Measurements from ENCODE around the gene AFF3.

DNA sequence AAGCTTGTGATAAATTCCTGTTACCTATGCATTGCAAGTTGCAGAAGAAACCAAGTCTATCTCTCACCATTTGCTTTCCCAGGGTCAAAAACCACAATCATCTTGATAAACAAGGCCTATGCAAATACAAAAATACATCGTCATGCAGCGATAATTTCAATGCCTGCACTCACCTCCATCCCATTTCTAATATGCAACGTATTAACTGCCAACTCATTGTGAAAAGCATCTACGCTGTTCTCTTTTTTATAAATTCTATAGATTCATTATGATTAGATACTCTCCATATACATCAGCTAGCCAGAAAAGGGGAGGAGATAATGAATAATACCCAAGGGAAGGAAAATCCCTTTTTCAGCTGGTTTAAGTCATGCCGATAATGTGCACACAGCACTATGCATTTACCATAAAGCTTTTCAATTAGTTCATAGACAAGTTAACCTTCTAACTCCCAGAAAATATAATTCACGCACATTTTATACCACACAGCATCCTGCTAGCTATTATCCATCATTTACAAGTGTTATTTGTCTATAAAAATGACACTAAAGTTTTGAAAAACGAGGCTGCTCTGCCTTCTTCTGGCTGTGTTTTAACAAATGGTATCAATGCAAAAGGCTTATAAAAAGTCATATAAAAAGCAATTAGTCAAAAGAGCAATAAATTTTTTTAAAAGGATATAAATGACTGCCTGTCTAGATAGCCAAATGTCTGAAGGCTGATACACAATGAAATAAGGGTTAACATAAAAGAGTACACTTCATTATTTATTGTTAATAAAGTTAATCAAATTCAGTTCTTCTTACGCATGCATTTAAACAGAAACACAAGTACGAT lies 77.6 kb downstream of the AFF3 start:
- TF ChIP-seq, protein P1, sequence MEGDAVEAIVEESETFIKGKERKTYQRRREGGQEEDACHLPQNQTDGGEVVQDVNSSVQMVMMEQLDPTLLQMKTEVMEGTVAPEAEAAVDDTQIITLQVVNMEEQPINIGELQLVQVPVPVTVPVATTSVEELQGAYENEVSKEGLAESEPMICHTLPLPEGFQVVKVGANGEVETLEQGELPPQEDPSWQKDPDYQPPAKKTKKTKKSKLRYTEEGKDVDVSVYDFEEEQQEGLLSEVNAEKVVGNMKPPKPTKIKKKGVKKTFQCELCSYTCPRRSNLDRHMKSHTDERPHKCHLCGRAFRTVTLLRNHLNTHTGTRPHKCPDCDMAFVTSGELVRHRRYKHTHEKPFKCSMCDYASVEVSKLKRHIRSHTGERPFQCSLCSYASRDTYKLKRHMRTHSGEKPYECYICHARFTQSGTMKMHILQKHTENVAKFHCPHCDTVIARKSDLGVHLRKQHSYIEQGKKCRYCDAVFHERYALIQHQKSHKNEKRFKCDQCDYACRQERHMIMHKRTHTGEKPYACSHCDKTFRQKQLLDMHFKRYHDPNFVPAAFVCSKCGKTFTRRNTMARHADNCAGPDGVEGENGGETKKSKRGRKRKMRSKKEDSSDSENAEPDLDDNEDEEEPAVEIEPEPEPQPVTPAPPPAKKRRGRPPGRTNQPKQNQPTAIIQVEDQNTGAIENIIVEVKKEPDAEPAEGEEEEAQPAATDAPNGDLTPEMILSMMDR (conservative IDR thresholded peaks at IDR 0.05; ENCODE audit: low read depth, low read length): no peak
- TF ChIP-seq POLR2A (IDR thresholded peaks at IDR 0.05; ENCODE audit: low read depth, low read length) (no peak), CHD1 (IDR thresholded peaks at IDR 0.05; ENCODE audit: low read depth, low read length) (no peak), MXI1 (IDR thresholded peaks at IDR 0.05; ENCODE audit: borderline replicate concordance, low read depth, low read length) (no peak), RFX5 (IDR thresholded peaks at IDR 0.05; ENCODE audit: low read depth, low read length) (no peak), MAFK (IDR thresholded peaks at IDR 0.05; ENCODE audit: low read depth, low read length) (no peak), CEBPB (IDR thresholded peaks at IDR 0.05; ENCODE audit: low read depth, low read length) (no peak), BHLHE40 (IDR thresholded peaks at IDR 0.05; ENCODE audit: low read depth, low read length) (no peak), RAD21 (IDR thresholded peaks at IDR 0.05; ENCODE audit: low read length) (no peak), FOS (IDR thresholded peaks at IDR 0.05; ENCODE audit: low read depth, low read length) (no peak), RCOR1 (IDR thresholded peaks at IDR 0.05; ENCODE audit: insufficient replicate concordance, low read length) (no peak), SMC3 (IDR thresholded peaks at IDR 0.05; ENCODE audit: low read depth, low read length) (no peak)
- TF ChIP-seq, protein P2, sequence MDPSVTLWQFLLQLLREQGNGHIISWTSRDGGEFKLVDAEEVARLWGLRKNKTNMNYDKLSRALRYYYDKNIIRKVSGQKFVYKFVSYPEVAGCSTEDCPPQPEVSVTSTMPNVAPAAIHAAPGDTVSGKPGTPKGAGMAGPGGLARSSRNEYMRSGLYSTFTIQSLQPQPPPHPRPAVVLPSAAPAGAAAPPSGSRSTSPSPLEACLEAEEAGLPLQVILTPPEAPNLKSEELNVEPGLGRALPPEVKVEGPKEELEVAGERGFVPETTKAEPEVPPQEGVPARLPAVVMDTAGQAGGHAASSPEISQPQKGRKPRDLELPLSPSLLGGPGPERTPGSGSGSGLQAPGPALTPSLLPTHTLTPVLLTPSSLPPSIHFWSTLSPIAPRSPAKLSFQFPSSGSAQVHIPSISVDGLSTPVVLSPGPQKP (IDR thresholded peaks at IDR 0.05; ENCODE audit: borderline replicate concordance, low read depth, low read length): no peak
- TF ChIP-seq, protein P3, sequence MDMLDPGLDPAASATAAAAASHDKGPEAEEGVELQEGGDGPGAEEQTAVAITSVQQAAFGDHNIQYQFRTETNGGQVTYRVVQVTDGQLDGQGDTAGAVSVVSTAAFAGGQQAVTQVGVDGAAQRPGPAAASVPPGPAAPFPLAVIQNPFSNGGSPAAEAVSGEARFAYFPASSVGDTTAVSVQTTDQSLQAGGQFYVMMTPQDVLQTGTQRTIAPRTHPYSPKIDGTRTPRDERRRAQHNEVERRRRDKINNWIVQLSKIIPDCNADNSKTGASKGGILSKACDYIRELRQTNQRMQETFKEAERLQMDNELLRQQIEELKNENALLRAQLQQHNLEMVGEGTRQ (IDR thresholded peaks at IDR 0.05; ENCODE audit: low read depth, low read length): no peak

Measured in IMR-90 (cell line).